ENCODE results near the gene UNC13C.
"Not testable (repeated sequence)": the region's sequence is repeated elsewhere in the genome, so short reads cannot be mapped to it uniquely, and the experiment has no call there.

The UNC13C gene

DNA sequence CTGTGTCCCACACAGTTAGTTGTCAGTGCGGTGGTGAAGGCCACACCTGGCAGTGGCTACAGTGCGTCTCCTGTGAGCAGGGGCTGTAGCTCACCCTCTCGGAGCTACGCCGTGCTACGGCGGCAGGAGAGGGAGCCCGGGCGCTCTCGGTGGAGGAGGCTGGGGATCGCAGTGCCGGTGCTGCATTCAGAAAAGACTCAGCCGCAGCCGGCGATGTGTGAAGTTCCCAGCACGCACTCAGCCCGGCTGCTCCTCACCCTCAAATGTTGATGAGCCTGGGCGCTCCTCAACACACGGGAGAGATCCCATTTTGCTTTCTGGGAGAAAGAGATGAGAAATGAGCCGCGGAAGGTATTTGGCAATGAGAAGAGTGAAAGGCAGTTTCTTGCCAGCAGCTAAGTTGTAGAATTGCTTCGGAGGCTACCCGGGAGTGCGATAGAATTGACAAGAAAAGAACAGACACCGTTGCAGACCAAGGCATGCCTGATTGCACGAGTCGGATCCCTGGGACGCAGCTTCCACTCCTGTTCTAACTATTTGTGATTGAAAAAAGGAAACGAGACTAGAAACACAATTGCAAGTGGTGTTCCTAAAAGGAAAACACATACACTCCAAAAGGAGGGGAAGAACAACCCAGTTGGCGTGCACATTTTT lies at the start of gene UNC13C:
TSS of gene UNC13C (plus strand) at position 189 of the 654 bp plus-strand sequence. CDS start 34,463 bp downstream, outside the sequence.
- DNase-seq (ENCODE audit: low spot score), result peak; percentile 41

DNA sequence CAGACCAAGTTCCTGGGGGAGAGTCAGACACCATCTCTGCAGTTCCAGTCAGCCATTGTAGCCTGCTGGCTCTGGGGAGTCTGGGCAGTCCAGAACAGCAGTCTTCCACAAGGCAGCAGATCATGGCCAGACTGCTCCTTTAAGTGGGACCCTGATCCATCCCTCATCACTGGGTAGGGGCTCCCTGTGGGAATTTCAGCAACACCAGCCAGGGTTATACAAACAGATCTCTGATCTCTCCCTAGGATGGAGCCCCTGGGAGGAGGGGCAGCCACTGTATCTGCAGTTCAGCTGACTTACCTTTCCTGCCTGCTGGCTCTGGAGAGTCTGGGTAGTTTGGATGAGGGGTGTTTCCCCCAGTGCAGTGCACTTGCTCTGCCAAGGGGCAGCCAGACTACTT lies 42.1 kb upstream of the UNC13C start:
- no peak for DNase-seq (ENCODE audit: low spot score)

DNA sequence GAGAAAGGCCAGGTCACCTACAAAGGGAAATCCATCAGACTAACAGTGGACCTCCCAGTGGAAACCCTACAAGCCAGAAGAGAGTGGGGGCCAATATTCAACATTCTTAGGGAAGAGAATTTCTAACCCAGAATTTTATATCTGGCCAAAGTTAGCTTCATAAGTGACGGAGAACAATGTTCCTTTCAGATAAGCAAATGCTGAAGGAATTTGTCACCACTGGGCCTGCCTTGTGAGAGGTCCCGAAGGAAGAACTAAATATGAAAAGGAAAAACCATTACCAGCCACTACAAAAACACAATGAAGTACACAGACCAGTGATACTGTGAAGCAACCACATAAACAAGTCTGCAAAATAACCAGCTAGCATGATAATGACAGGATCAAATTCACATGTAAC lies 40.6 kb upstream of the UNC13C start:
- DNase-seq (ENCODE audit: low spot score), result not testable (repeated sequence)

- DNase-seq (ENCODE audit: low spot score), result no peak
These were observed 27.7 kb upstream of the UNC13C start for GRCh38 chr15:53950572-53950971.

- no peak for DNase-seq (ENCODE audit: low spot score)
These were observed 22.8 kb upstream of the UNC13C start for GRCh38 chr15:53955396-53955795.

DNA sequence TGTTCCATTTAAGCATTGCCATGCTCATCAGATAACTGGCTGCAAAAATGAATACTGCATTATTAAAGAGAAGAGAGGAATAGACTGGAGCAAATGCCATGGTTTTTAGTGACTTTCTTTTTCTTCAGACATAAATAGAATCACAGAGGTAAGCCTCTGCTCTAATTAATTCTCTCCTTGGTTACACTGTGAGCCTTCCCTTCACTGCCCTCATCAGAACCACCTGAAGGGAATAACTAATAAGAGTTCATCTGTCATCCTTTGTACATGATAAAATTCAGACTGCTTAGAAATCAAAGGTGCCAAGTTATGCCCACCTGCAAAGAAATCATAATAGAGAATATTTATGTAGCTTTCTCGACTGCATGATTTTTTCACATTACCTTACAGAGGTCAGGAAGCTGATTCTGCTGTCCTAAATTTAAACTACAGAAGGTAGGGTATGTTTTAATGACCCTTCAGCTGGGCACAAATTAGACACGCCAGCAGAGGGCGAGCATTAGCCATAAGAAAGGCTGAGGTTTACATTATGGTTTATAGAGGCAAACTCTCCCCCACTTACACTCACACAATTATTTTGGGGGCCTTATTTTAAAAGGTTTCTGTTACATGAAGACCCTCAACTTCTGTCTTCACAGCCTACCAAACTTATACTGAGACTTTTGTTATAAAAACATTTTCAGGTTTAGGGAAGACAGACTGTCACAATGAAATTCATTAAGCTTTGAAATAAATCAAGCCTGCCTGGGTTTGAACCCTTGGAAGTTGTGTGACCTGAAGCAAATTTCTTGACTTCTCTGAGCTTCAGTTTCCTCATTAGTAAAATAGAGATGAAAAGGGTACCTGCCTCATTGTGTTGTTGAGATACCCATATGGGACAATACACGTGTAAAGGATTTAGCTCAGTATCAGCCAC lies 15.3 kb upstream of the UNC13C start:
- peak; percentile 30 for DNase-seq (ENCODE audit: low spot score)

GRCh38 chr15:53963801-53964200 lies 14.4 kb upstream of the UNC13C start:
- DNase-seq (ENCODE audit: low spot score), result no peak

DNA sequence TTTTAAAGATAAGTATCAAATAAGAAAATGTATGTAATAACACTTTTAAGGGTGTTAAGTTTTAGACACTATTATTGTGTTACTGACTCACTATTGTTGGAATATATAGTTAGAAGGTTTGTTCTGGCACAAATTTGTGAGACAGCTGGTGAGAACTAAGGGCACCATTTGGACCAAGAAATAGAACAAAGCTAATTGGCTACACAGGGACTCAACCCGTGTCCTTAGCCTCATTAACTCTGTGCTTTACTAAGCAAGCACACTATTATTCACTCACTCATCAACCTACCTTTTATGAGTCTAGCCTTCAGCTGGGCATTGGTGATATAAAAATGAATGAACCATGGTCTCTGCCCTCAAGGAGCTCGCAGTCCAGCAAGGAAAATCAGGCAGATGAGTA lies 4.1 kb upstream of the UNC13C start:
- no peak for DNase-seq (ENCODE audit: low spot score)

DNA sequence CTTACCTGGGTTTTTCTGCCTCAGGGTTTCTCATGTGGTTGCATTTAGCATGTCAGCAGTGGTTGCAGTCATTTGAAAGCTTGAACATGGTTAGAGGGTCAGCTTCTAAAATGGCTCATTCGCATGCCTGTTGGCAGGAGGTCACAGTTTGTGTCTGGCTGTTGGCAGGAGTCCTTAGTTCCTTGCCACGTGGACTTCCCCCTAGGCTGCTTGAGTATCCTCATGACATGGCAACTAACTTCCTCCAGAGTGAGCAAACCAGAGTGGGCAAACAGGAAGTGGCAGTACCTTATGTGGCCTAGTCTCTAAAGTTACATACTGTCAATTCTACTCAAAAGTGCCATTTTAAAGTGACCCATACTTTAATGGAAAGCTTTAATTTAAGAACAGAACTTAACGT lies 3.4 kb upstream of the UNC13C start:
- DNase-seq (ENCODE audit: low spot score), result peak; percentile 52

- peak; percentile 54 for DNase-seq (ENCODE audit: low spot score)
These were observed 1.3 kb upstream of the UNC13C start for GRCh38 chr15:53976844-53977392.

GRCh38 chr15:53979051-53979788 lies 979 bp downstream of the UNC13C start:
- no peak for DNase-seq (ENCODE audit: low spot score)

- no peak for DNase-seq (ENCODE audit: low spot score)
These were observed 1.8 kb downstream of the UNC13C start for GRCh38 chr15:53980021-53980420.

DNA sequence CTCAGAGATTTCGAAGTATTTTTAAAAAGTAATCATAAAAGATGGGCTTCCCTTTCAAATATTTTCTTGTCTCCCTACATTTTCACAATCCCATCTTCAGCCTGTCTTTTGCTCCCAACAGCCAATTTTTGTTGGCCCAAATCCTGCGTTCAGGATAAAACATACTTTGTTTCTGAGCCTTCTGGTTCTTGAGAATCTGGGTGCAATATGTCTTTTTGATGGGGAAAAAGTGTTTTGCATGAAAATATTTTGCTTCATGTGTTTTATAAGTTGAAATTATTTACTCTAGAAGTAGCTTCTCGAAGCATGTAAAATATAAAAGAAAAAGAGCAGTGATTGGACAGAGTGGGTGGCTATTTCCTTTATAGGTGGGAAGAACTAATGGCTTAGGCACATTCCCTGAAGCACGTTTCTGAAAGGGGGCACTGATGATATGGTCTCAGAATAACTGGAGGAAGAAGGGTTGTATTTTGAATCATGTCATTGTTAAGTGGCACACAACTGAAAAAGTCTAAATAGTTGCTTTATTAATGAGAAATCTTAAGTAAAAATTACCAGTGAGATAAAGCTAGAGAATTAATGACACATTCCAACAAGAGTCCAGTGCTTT lies 3.9 kb downstream of the UNC13C start:
- DNase-seq (ENCODE audit: low spot score), result no peak

DNA sequence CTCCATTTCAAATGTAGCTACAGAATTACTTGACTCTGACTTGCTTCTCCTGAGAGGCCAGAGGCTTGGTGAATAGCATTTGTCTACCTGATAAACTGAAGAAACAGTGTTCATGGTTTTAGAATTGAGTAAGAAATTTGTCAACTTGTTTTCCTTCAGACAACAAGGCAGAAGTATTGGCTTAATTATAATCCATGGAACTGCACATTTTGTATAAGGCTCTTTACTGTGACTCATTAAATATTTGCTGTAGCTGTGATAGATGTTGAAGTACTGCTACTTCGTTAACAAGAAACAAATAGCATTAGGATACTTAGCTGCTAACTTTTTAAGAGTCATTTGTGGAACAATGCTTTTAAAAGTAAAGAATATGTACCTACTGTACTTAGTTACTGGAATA lies 4.6 kb downstream of the UNC13C start:
- no peak for DNase-seq (ENCODE audit: low spot score)

DNA sequence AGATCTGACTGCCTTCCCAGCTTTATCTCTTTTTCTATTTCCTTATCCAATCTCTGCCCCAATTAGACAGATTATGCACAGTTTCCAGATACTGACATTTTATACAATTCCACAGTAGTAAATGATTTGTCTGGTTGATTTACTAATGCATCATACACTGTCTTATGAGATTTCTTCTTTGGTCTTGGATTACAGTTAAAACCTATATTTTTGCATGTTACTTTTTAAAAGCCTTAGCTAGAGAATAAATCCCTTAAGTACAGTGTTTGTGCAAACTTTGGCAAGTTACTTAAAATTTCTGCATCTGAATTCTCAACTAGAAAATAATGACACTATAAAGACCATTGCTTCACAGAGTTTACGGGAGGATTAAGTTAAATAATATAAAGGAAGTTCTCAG lies 6.0 kb downstream of the UNC13C start:
- no peak for DNase-seq (ENCODE audit: low spot score)

- no peak for DNase-seq (ENCODE audit: low spot score)
These were observed 7.3 kb downstream of the UNC13C start for GRCh38 chr15:53985562-53985961.

- no peak for DNase-seq (ENCODE audit: low spot score)
These were observed 9.2 kb downstream of the UNC13C start for GRCh38 chr15:53987480-53987879.

- DNase-seq (ENCODE audit: low spot score), result no peak
These were observed 29.0 kb downstream of the UNC13C start for GRCh38 chr15:54007256-54007655.

GRCh38 chr15:54011656-54012055 lies 33.4 kb downstream of the UNC13C start:
- no peak for DNase-seq (ENCODE audit: low spot score)

- DNase-seq (ENCODE audit: low spot score), result no peak
These were observed 35.9 kb downstream of the UNC13C start for GRCh38 chr15:54014067-54014655.

GRCh38 chr15:54017251-54017650 lies 39.0 kb downstream of the UNC13C start:
- no peak for DNase-seq (ENCODE audit: low spot score)

- DNase-seq (ENCODE audit: low spot score), result no peak
These were observed 39.7 kb downstream of the UNC13C start for GRCh38 chr15:54017959-54018358.
